HG03025 (cell line): ENCODE measurements around the gene LRRK1.

Experiments used
- ATAC-seq: cut with Tn5 transposase; IDR thresholded peaks from one replicate; pipeline ENCODE4 v1.9.1; 2021; ENCODE audit warnings: mild to moderate bottlenecking, moderate library complexity; ENCODE audit not compliant: unreplicated experiment, low FRiP score

Gene LRRK1

GRCh38 chr15:101033801-101034200 lies 114.6 kb downstream of the LRRK1 start:
- no peak for ATAC-seq

GRCh38 chr15:101035611-101036010 lies 116.5 kb downstream of the LRRK1 start:
- no peak for ATAC-seq

- no peak for ATAC-seq
Observed at GRCh38 chr15:101036189-101036588, 117.0 kb downstream of the LRRK1 start.

- no peak for ATAC-seq
Observed at GRCh38 chr15:101037090-101037830, 118.1 kb downstream of the LRRK1 start.

- no peak for ATAC-seq
Observed at GRCh38 chr15:101038327-101039003, 119.3 kb downstream of the LRRK1 start.

GRCh38 chr15:101039461-101039860 lies 120.3 kb downstream of the LRRK1 start:
- no peak for ATAC-seq

- ATAC-seq: no peak
Observed at GRCh38 chr15:101042320-101042719, 123.2 kb downstream of the LRRK1 start.

GRCh38 chr15:101043011-101043410 lies 123.9 kb downstream of the LRRK1 start:
- no peak for ATAC-seq

- no peak for ATAC-seq
Observed at GRCh38 chr15:101043911-101044624, 124.9 kb downstream of the LRRK1 start.

- no peak for ATAC-seq
Observed at GRCh38 chr15:101044625-101045235, 125.6 kb downstream of the LRRK1 start.

- no peak for ATAC-seq
Observed at GRCh38 chr15:101045236-101045646, 126.1 kb downstream of the LRRK1 start.

GRCh38 chr15:101045835-101046691 lies 126.9 kb downstream of the LRRK1 start:
- ATAC-seq: no peak

- no peak for ATAC-seq
Observed at GRCh38 chr15:101046826-101047225, 127.7 kb downstream of the LRRK1 start.

- ATAC-seq: no peak
Observed at GRCh38 chr15:101047301-101047781, 128.2 kb downstream of the LRRK1 start.

GRCh38 chr15:101048176-101048575 lies 129.0 kb downstream of the LRRK1 start:
- ATAC-seq: no peak

GRCh38 chr15:101048581-101049030 lies 129.4 kb downstream of the LRRK1 start:
- ATAC-seq: no peak

GRCh38 chr15:101049282-101049681 lies 130.1 kb downstream of the LRRK1 start:
- no peak for ATAC-seq

GRCh38 chr15:101049856-101050622 lies 130.9 kb downstream of the LRRK1 start:
- no peak for ATAC-seq

- no peak for ATAC-seq
Observed at GRCh38 chr15:101050623-101051290, 131.6 kb downstream of the LRRK1 start.
